CD4-positive, alpha-beta T cell treated with Interleukin-15 for 1 hour (primary cell): ENCODE data around the gene FOSL1.
"Not testable (repeated sequence)": the region's sequence is repeated elsewhere in the genome, so short reads cannot be mapped to it uniquely, and the experiment has no call there.

Source experiments
- DNase-seq: peaks from one replicate; pipeline ENCODE4 v3.0.0-alpha.2; 2020

Gene FOSL1

GRCh38 chr11:65852508-65853245, 47.5 kb downstream of the FOSL1 start:
- no peak for DNase-seq

DNA sequence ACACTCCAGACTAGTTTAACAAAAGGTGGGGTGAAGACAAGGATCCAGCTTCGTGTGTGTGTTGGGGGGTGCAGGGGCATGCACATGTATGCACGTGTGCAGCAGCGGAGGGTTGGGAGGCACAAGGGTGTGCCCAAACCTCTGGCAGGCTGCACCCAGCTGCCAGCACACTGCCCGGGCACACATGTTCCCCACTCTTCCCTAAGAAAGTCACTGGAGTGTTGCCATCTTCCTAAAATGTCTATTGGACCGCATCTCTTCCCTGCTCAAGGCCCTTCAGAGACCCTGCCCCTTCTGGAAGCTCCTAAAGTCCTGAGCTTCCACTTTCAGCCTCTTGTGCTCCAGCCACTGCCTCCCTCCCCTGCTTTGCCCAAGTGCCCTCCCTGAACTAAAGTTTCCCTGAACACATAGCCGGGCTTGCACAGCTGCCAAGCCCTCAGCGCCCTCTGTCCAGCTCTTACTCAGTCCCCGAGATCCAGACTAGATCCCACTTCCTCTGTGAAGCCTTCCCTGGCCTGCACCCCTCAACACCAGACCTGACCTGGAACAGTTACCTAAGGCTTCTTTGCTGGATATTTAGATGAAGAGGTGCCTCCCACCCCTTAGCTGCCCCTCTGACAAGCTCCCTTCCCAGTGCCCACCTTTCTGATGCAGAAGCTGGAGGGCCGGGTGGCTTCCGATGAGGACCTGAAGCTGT, 48.2 kb downstream of the FOSL1 start:
- DNase-seq = no peak

GRCh38 chr11:65851083-65851579, 49.1 kb downstream of the FOSL1 start:
- no peak for DNase-seq

DNA sequence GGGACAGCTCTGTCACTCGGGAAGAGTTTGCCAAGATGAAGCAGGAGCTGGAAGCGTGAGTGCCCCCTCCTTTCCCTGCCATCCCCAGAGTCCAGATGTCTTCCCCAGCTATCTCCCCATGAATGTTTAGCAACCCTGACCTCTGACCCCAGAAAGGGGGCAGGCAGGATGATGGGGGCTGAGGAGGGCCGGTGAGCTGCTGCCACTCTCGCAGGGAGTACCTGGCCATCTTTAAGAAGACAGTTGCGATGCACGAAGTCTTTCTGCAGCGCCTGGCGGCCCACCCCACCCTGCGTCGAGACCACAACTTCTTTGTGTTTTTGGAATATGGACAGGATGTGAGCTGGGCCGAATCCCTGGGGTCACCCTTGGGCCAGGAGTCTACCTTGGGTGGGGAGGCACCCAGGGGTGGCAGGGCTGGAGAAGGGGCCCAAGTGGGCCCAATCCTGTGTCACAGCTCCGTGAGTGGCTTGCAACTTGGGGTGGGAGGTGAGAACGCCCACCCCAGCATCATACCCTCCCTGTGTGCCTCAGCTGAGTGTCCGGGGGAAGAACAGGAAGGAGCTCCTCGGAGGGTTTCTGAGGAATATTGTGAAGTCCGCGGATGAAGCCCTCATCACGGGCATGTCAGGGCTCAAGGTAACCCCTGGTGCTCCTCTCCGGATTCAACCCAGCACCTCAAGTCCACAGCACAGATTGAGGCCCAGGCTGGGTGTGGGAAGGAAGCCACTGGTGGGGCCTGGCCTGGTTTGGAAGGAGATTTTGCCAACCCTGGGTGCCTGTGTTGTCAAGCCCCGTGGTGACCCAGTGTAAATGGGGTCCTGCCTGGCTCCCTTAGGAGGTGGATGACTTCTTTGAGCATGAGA, 49.7 kb downstream of the FOSL1 start:
- no peak for DNase-seq

- DNase-seq = no peak
Observed at GRCh38 chr11:65849771-65850216, 50.4 kb downstream of the FOSL1 start.

DNA sequence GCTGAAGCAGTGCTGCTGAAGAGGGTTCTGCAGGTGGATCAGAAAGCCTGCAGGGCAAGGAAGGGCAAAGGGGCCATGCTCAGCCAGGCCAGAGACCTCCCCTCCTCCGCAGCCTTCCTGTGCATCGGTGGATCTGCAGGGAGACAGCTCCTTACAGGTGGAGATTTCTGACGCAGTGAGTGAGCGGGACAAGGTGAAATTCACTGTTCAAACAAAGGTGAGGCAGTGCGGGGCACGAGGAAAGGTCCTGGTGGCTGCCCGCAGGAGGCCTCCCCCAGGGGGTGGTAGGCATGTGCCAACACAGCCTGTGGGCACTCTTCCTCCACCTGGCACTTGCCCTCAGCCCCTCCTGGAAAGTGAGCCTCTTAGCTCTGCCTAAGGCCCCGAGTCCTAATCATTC, 50.8 kb downstream of the FOSL1 start:
- no peak for DNase-seq

GRCh38 chr11:65848693-65849092, 51.5 kb downstream of the FOSL1 start:
- not testable (repeated sequence) for DNase-seq

DNA sequence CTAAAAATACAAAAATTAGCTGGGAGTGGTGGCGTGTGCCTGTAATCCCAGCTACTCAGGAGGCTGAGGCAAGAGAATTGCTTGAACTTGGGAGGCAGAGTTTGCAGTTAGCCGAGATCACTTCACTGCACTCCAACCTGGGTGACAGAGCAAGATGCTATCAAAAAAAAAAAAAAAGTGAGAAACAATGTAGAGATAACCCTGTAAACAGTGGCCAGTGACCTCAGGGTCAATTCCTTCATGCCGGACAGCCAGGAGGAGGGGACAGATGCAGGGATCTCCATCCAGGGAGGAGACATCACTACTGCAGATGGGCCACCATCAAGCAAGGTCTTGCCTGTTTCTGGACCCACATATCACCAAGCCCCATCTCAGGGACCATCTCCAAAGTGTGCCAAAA, 52.4 kb downstream of the FOSL1 start:
- DNase-seq = no peak

GRCh38 chr11:65844231-65844872, 55.8 kb downstream of the FOSL1 start:
- DNase-seq = no peak

- DNase-seq = no peak
Observed at GRCh38 chr11:65843811-65844210, 56.4 kb downstream of the FOSL1 start.

DNA sequence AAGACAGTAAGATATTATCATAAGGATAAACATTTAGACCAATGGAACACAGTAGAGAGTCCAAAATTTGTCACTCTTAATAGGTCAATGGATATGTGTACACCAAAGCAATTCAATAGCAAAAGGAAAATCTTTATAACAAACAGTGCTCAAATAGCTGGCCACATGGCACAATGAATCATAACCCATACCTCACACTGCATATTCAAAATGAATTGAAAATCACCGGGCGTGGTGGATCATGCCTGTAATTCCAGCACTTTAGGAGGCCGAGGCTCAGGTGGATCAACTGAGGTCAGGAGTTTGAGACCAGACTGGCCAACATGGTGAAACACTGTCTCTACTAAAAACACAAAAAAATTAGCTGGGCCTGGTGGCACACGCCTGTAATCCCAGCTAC, 58.0 kb downstream of the FOSL1 start:
- no peak for DNase-seq
